Common myeloid progenitor, CD34-positive (primary cell): ENCODE measurements around the gene CCSAP.

Experiments
- CTCF ChIA-PET: fragments of 350-600 bp; sonication (Branson Sonifier 250); formaldehyde crosslinking; loops from one replicate; lab custom pipeline; 2021; ENCODE audit warnings: antibody characterized with exemption; lab: Charles Lee
- POLR2A ChIA-PET: fragments of 350-600 bp; sonication (Branson Sonifier 250); formaldehyde crosslinking; loops from one replicate; lab custom pipeline; 2021; ENCODE audit warnings: antibody characterized with exemption; lab: Charles Lee
- DNase-seq, 3 donors: peaks; one replicate each; pipeline versions ENCODE4 v3.0.0 to v3.0.0-alpha.2; 2013
- H3K27ac ChIP-seq, 2 experiments: 1 replicate in 1 of 2; 2 replicates in 1 of 2; pipeline ENCODE4 v1.7.0; 2013; ENCODE audit warnings: inconsistent platforms in 2 of 2, low read length in 2 of 2, mild to moderate bottlenecking in 2 of 2, low read depth in 1 of 2, moderate library complexity in 1 of 2; ENCODE audit not compliant: severe bottlenecking in 2 of 2, insufficient read depth in 1 of 2, poor library complexity in 1 of 2
- H3K27me3 ChIP-seq, 5 experiments: replicated peaks in 2 of 5; 1 replicate in 3 of 5; 2 replicates in 2 of 5; pipeline versions ENCODE4 v1.6.1 to v1.7.0; 2013; ENCODE audit warnings: low read length in 4 of 5, mild to moderate bottlenecking in 2 of 5, moderate library complexity in 2 of 5, inconsistent platforms in 1 of 5; ENCODE audit not compliant: insufficient read depth in 5 of 5, control insufficient read depth in 4 of 5
- H3K36me3 ChIP-seq, 4 experiments: 1 replicate in 2 of 4; 2 replicates in 2 of 4; pipeline versions ENCODE4 v1.6.1 to v1.7.0; 2013; ENCODE audit warnings: low read length in 3 of 4, control low read depth in 1 of 4, mild to moderate bottlenecking in 1 of 4; ENCODE audit not compliant: control insufficient read depth in 4 of 4, insufficient read depth in 4 of 4
- H3K4me1 ChIP-seq, 4 experiments: 1 replicate in 3 of 4; 2 replicates in 1 of 4; pipeline versions ENCODE4 v1.6.1 to v1.7.1; 2013; ENCODE audit warnings: low read length in 3 of 4, mild to moderate bottlenecking in 3 of 4, control low read depth in 1 of 4, inconsistent platforms in 1 of 4, moderate library complexity in 1 of 4; ENCODE audit not compliant: control insufficient read depth in 4 of 4, insufficient read depth in 4 of 4; ENCODE audit errors: control extremely low read depth in 1 of 4
- H3K4me3 ChIP-seq, 7 experiments: 1 replicate in 4 of 7; 2 replicates in 3 of 7; pipeline versions ENCODE4 v1.5.1 to v1.7.0; 2013; ENCODE audit warnings: mild to moderate bottlenecking in 7 of 7, low read length in 6 of 7, moderate library complexity in 6 of 7, inconsistent platforms in 2 of 7, low read depth in 2 of 7, control low read depth in 1 of 7; ENCODE audit not compliant: insufficient read depth in 4 of 7, control insufficient read depth in 1 of 7; ENCODE audit errors: extremely low read depth in 1 of 7
- H3K9me3 ChIP-seq, 5 experiments: 1 replicate in 4 of 5; 2 replicates in 1 of 5; pipeline versions ENCODE4 v1.6.1 to v1.7.1; 2013; ENCODE audit warnings: low read length in 4 of 5, mild to moderate bottlenecking in 2 of 5, inconsistent platforms in 1 of 5, low read depth in 1 of 5, moderate library complexity in 1 of 5; ENCODE audit not compliant: control insufficient read depth in 4 of 5, insufficient read depth in 2 of 5; ENCODE audit errors: control extremely low read depth in 1 of 5
- WGBS: methylation state at CpG from one replicate; pipeline ENCODE4 v1.1.5; 2013; ENCODE audit not compliant: insufficient coverage; 5-methylcytosine and 5-hydroxymethylcytosine counted together

CCSAP gene

GRCh38 chr1:229349463-229350385 is 6.9 kb upstream of the CCSAP start:
- H3K4me1 ChIP-seq: peaks cover 0 to 3% (median 0%) of the 10 kb centered on the region in 4 experiments
- H3K4me3 ChIP-seq: no peak overlapping the region
- H3K36me3 ChIP-seq: no peaks in the 10 kb centered on the region
- peak overlapping the region in 1 of 2 experiments; percentile 39 for H3K27ac ChIP-seq
- CTCF ChIA-PET: interaction anchor here (1.3 to 3.6 kb wide), 2 partner anchors 21 to 92 kb away, joined by 3 to 14 read pairs; no protein-coding TSS in a partner anchor
- peaks cover 0 to 11% (median 5%) of the 10 kb centered on the region in 5 experiments for H3K27me3 ChIP-seq
- 86% methylated on average over 6 of the region's 8 CpGs for WGBS
- peaks cover 0 to 7% (median 5%) of the 10 kb centered on the region in 5 experiments for H3K9me3 ChIP-seq
- no peak for DNase-seq
- POLR2A ChIA-PET: no interaction called here

GRCh38 chr1:229347528-229347927 is 4.7 kb upstream of the CCSAP start:
- Histone ChIP-seq H3K9me3 (no peaks in the 10 kb centered on the region), H3K27ac (no peak overlapping the region), H3K27me3 (peaks cover 0 to 9% (median 5%) of the 10 kb centered on the region in 5 experiments), H3K4me3 (no peak overlapping the region), H3K4me1 (peaks cover 0 to 12% (median 10%) of the 10 kb centered on the region in 4 experiments), H3K36me3 (no peaks in the 10 kb centered on the region)
- POLR2A ChIA-PET: interaction anchor here (0.5 kb wide), 1 partner anchor 181 kb away, joined by 3 read pairs; no protein-coding TSS in a partner anchor
- WGBS: 81% methylated on average over 2 of the region's 3 CpGs
- CTCF ChIA-PET: interaction anchor here (0.6 to 3.6 kb wide), 6 partner anchors 8 to 362 kb away, joined by 3 to 14 read pairs (median 3); no protein-coding TSS in a partner anchor
- DNase-seq: no peak

GRCh38 chr1:229344937-229345684 is 2.3 kb upstream of the CCSAP start:
- no peak overlapping the region for H3K4me3 ChIP-seq
- 94% methylated on average over 4 of the region's 8 CpGs for WGBS
- H3K9me3 ChIP-seq: no peaks in the 10 kb centered on the region
- H3K27me3 ChIP-seq: peaks cover 0 to 9% (median 3%) of the 10 kb centered on the region in 5 experiments
- no peak for DNase-seq
- H3K36me3 ChIP-seq: no peaks in the 10 kb centered on the region
- no peak overlapping the region for H3K27ac ChIP-seq
- CTCF ChIA-PET: interaction anchor here (0.6 to 1.4 kb wide), 6 partner anchors 8 to 1253 kb away, joined by 3 to 4 read pairs (median 3); no protein-coding TSS in a partner anchor
- H3K4me1 ChIP-seq: peaks cover 0 to 22% (median 16%) of the 10 kb centered on the region in 4 experiments
- POLR2A ChIA-PET: interaction anchor here (0.7 kb wide), 1 partner anchor 59 kb away, joined by 3 read pairs; no protein-coding TSS in a partner anchor

GRCh38 chr1:229344139-229344538 is 1.3 kb upstream of the CCSAP start:
- Histone ChIP-seq H3K4me1 (peaks cover 0 to 22% (median 16%) of the 10 kb centered on the region in 4 experiments), H3K4me3 (peak overlapping the region in 3 of 7 experiments; percentile 77 to 89 (median 86)), H3K36me3 (no peaks in the 10 kb centered on the region), H3K9me3 (no peaks in the 10 kb centered on the region), H3K27me3 (peaks cover 0 to 9% (median 0%) of the 10 kb centered on the region in 5 experiments), H3K27ac (no peak overlapping the region)
- no peak for DNase-seq
- 77% methylated on average over 9 of the region's 16 CpGs for WGBS
- CTCF ChIA-PET: interaction anchor here (0.6 to 1.4 kb wide), 5 partner anchors 9 to 150 kb away, joined by 3 to 4 read pairs (median 3); no protein-coding TSS in a partner anchor
- POLR2A ChIA-PET: no interaction called here

GRCh38 chr1:229341774-229342655 is 832 bp downstream of the CCSAP start:
- peak overlapping the region; percentile 62 to 89 (median 79) for H3K4me3 ChIP-seq
- peak overlapping the region; percentile 50 to 79 for H3K27ac ChIP-seq
- ChIA-PET POLR2A (interaction anchor here (0.6 to 0.9 kb wide), 2 partner anchors 17 to 37 kb away, joined by 3 read pairs; no protein-coding TSS in a partner anchor), CTCF (interaction anchor here (0.6 to 1.0 kb wide), 2 partner anchors 11 to 21 kb away, joined by 3 read pairs; no protein-coding TSS in a partner anchor)
- no peaks in the 10 kb centered on the region for H3K9me3 ChIP-seq
- WGBS: under 1% methylated on average over 68 of the region's 103 CpGs
- no peaks in the 10 kb centered on the region for H3K36me3 ChIP-seq
- peaks cover 0 to 31% (median 23%) of the 10 kb centered on the region in 4 experiments for H3K4me1 ChIP-seq
- H3K27me3 ChIP-seq: peaks cover 0 to 4% (median 0%) of the 10 kb centered on the region in 5 experiments
- DNase-seq: peak; percentile 69 to 90 (median 83)

- H3K27me3 ChIP-seq: peaks cover 0 to 4% (median 0%) of the 10 kb centered on the region in 5 experiments
- no peaks in the 10 kb centered on the region for H3K9me3 ChIP-seq
- ChIA-PET CTCF (interaction anchor here (0.6 to 1.3 kb wide), 4 partner anchors 21 to 239 kb away, joined by 3 to 5 read pairs (median 3); no protein-coding TSS in a partner anchor), POLR2A (no interaction called here)
- peaks cover 0 to 2% (median under 1%) of the 10 kb centered on the region in 4 experiments for H3K36me3 ChIP-seq
- H3K4me3 ChIP-seq: peak overlapping the region in 1 of 7 experiments; percentile 86
- DNase-seq: no peak
- H3K27ac ChIP-seq: no peak overlapping the region
- 98% methylated on average over 4 of the region's 6 CpGs for WGBS
- H3K4me1 ChIP-seq: peaks cover 0 to 33% (median 23%) of the 10 kb centered on the region in 4 experiments
Measured at GRCh38 chr1:229340496-229340895, 2.4 kb downstream of the CCSAP start.
